OCI-LY7 (cell line): ENCODE measurements around the gene CFDP1. TPM values are rescaled to one million over a fixed set of nuclear protein-coding genes. Genes with fewer than 3 reads are reported as not detected.

Experiments
- BruUV-seq: library from RNA; stranded (reverse); fragments of 400-500 nt; replicated peaks from 2 replicates; lab custom pipeline; 2021; lab: Mats Ljungman, UMichigan
- CTCF ChIA-PET: fragments of 300-600 bp; sonication (Branson Sonifier 250); formaldehyde crosslinking; loops from one replicate; lab custom pipeline; 2022; ENCODE audit warnings: antibody characterized with exemption; ENCODE audit not compliant: unreplicated experiment; lab: Charles Lee
- POLR2A ChIA-PET: fragments of 300-600 bp; sonication (Branson Sonifier 250); formaldehyde crosslinking; loops from one replicate; lab custom pipeline; 2022; ENCODE audit warnings: antibody characterized with exemption; lab: Charles Lee
- DNase-seq: peaks from one replicate; pipeline ENCODE4 v3.0.0-alpha.2; 2015; ENCODE audit warnings: low spot score
- H2AFZ ChIP-seq: fragments of 200-600 bp; sonication (generic), shearing (Covaris generic); 2 replicates; pipeline ENCODE4 v1.6.1; 2014; ENCODE audit warnings: mild to moderate bottlenecking, antibody characterized with exemption, low read length, moderate library complexity
- H3K27ac ChIP-seq: fragments of 200-600 bp; sonication (generic); 2 replicates; pipeline ENCODE4 v1.5.1; 2014; ENCODE audit warnings: mixed run types, low read depth, mild to moderate bottlenecking, moderate library complexity, low read length, inconsistent platforms; ENCODE audit not compliant: poor library complexity, severe bottlenecking
- H3K36me3 ChIP-seq: fragments of 200-600 bp; sonication (generic); 2 replicates; pipeline ENCODE4 v1.6.1; 2014; ENCODE audit warnings: mild to moderate bottlenecking, antibody characterized with exemption, low read length, moderate library complexity, mixed read lengths; ENCODE audit not compliant: insufficient read depth
- H3K4me1 ChIP-seq: fragments of 200-600 bp; sonication (generic); 2 replicates; pipeline ENCODE4 v1.5.1; 2014; ENCODE audit warnings: mild to moderate bottlenecking, low read length; ENCODE audit not compliant: insufficient read depth, poor library complexity, severe bottlenecking
- H3K4me2 ChIP-seq: fragments of 200-600 bp; sonication (generic); 2 replicates; pipeline ENCODE4 v1.6.1; 2014; ENCODE audit warnings: mild to moderate bottlenecking, low read length
- H3K4me3 ChIP-seq: fragments of 200-600 bp; sonication (generic); 2 replicates; pipeline ENCODE4 v1.5.1; 2014; ENCODE audit warnings: mild to moderate bottlenecking, low read depth, low read length; ENCODE audit not compliant: poor library complexity, severe bottlenecking
- H3K79me2 ChIP-seq: fragments of 200-600 bp; sonication (generic); 2 replicates; pipeline ENCODE4 v1.6.1; 2016; ENCODE audit warnings: low read depth, mild to moderate bottlenecking, low read length, moderate library complexity, mixed read lengths; ENCODE audit not compliant: insufficient read depth
- H3K9me2 ChIP-seq: fragments of 200-600 bp; sonication (generic); 2 replicates; pipeline ENCODE4 v1.6.1; 2016; ENCODE audit warnings: mild to moderate bottlenecking, low read length, mixed read lengths; ENCODE audit not compliant: insufficient read depth
- H3K9me3 ChIP-seq: fragments of 200-600 bp; sonication (generic); 2 replicates; pipeline ENCODE4 v1.6.1; 2014; ENCODE audit warnings: mild to moderate bottlenecking, mixed run types, low read length, mixed read lengths
- H4K20me1 ChIP-seq: fragments of 200-600 bp; sonication (generic); 2 replicates; pipeline ENCODE4 v1.6.1; 2014; ENCODE audit warnings: mild to moderate bottlenecking, antibody characterized with exemption, low read length, moderate library complexity, mixed read lengths; ENCODE audit not compliant: insufficient read depth
- CTCF ChIP-seq: fragments of 200-600 bp; sonication (generic); conservative IDR thresholded peaks from 2 replicates; pipeline ENCODE4 v1.5.1; 2014; ENCODE audit warnings: mild to moderate bottlenecking, antibody characterized with exemption, low read length, moderate library complexity, mixed read lengths
- EZH2phosphoT487 ChIP-seq: fragments of 200-600 bp; sonication (generic); IDR thresholded peaks from 2 replicates; pipeline ENCODE4 v1.6.1; 2018; ENCODE audit warnings: low read depth, borderline replicate concordance, mild to moderate bottlenecking, mixed run types, antibody characterized with exemption, low read length, moderate library complexity, mixed read lengths
- intact Hi-C: fragments of 100-400 bp; cut with micrococcal nuclease; formaldehyde crosslinking; loops from one replicate; pipeline ENCODE4 v1.10.0; 2022; ENCODE audit not compliant: unreplicated experiment
- total RNA-seq, 2 experiments: library from RNA; depleted of rRNA in 1 of 2; stranded (reverse); fragments of >200 nt in 1 of 2; shearing (Covaris generic) in 1 of 2; gene quantifications; 2 replicates each; pipeline ENCODE4 v1.2.3, GENCODE V29; 2014 to 2022

CFDP1 gene
- total RNA-seq, 2 experiments from 2014 or later = 30.0 to 57.6 TPM

GRCh38 chr16:75323933-75324332 is 109.4 kb downstream of the CFDP1 start:
- no peaks in the 10 kb centered on the region for H3K9me3 ChIP-seq
- DNase-seq = no peak
- H3K79me2 ChIP-seq = no peaks in the 10 kb centered on the region
- H3K9me2 ChIP-seq = no peaks in the 10 kb centered on the region
- peaks cover 33% of the 10 kb centered on the region for H3K4me1 ChIP-seq
- H3K4me2 ChIP-seq = peak overlapping the region; percentile 42
- no peak for TF ChIP-seq CTCF
- no peak for TF ChIP-seq EZH2phosphoT487
- no TSS peak for BruUV-seq
- H2AFZ ChIP-seq = no peak overlapping the region
- H4K20me1 ChIP-seq = no peaks in the 10 kb centered on the region
- intact Hi-C loops = no loop called here
- CTCF ChIA-PET = no interaction called here
- H3K4me3 ChIP-seq = no peak overlapping the region
- POLR2A ChIA-PET = interaction anchor here (0.6 to 0.7 kb wide), 2 partner anchors 39 to 129 kb away, joined by 3 to 5 read pairs; no protein-coding TSS in a partner anchor
- no peak overlapping the region for H3K27ac ChIP-seq
- no peaks in the 10 kb centered on the region for H3K36me3 ChIP-seq

- no peak for DNase-seq
- ChIA-PET POLR2A (interaction anchor here (0.6 to 1.2 kb wide), 4 partner anchors 18 to 1101 kb away, joined by 3 to 4 read pairs (median 3); no protein-coding TSS in a partner anchor), CTCF (no interaction called here)
- H4K20me1 ChIP-seq = no peaks in the 10 kb centered on the region
- no peak overlapping the region for H3K27ac ChIP-seq
- H3K9me3 ChIP-seq = no peaks in the 10 kb centered on the region
- intact Hi-C loops = no loop called here
- no peak overlapping the region for H2AFZ ChIP-seq
- TF ChIP-seq CTCF = no peak
- TF ChIP-seq EZH2phosphoT487 = no peak
- no TSS peak for BruUV-seq
- H3K36me3 ChIP-seq = no peaks in the 10 kb centered on the region
- no peak overlapping the region for H3K4me3 ChIP-seq
- no peak overlapping the region for H3K4me2 ChIP-seq
- peaks cover 33% of the 10 kb centered on the region for H3K4me1 ChIP-seq
- no peaks in the 10 kb centered on the region for H3K79me2 ChIP-seq
- H3K9me2 ChIP-seq = no peaks in the 10 kb centered on the region
These were observed 110.1 kb downstream of the CFDP1 start for GRCh38 chr16:75323198-75323597.

GRCh38 chr16:75322740-75323139 is 110.6 kb downstream of the CFDP1 start:
- POLR2A ChIA-PET = interaction anchor here (0.7 to 1.2 kb wide), 2 partner anchors 19 to 57 kb away, joined by 3 to 4 read pairs; no protein-coding TSS in a partner anchor
- BruUV-seq = no TSS peak
- H4K20me1 ChIP-seq = no peaks in the 10 kb centered on the region
- no peak for TF ChIP-seq CTCF
- TF ChIP-seq EZH2phosphoT487 = no peak
- no peaks in the 10 kb centered on the region for H3K9me2 ChIP-seq
- no peaks in the 10 kb centered on the region for H3K36me3 ChIP-seq
- H3K4me3 ChIP-seq = no peak overlapping the region
- H3K4me2 ChIP-seq = no peak overlapping the region
- DNase-seq = no peak
- H3K9me3 ChIP-seq = no peaks in the 10 kb centered on the region
- peaks cover 33% of the 10 kb centered on the region for H3K4me1 ChIP-seq
- H3K79me2 ChIP-seq = no peaks in the 10 kb centered on the region
- CTCF ChIA-PET = no interaction called here
- intact Hi-C loops = no loop called here
- no peak overlapping the region for H3K27ac ChIP-seq
- H2AFZ ChIP-seq = no peak overlapping the region
